ENCODE results near the gene OR1S1.
"Not testable (repeated sequence)": the region's sequence is repeated elsewhere in the genome, so short reads cannot be mapped to it uniquely, and the experiment has no call there.

The OR1S1 gene

GRCh38 chr11:58212420-58212819, at the start of gene OR1S1:
Gene OR1S1 (plus strand): TSS chr11:58212720.
- not testable (repeated sequence) for DNase-seq

- no peak for DNase-seq
Measured at GRCh38 chr11:58164389-58164788, 48.1 kb upstream of the OR1S1 start.

GRCh38 chr11:58164990-58165389, 47.5 kb upstream of the OR1S1 start:
- no peak for DNase-seq

- DNase-seq = no peak
Measured at GRCh38 chr11:58165504-58166106, 46.9 kb upstream of the OR1S1 start.

GRCh38 chr11:58177409-58178054, 35.0 kb upstream of the OR1S1 start:
- no peak for DNase-seq

- no peak for DNase-seq
Measured at GRCh38 chr11:58178444-58178843, 34.1 kb upstream of the OR1S1 start.

- DNase-seq = no peak
Measured at GRCh38 chr11:58179648-58180047, 32.9 kb upstream of the OR1S1 start.

- no peak for DNase-seq
Measured at GRCh38 chr11:58186938-58187337, 25.6 kb upstream of the OR1S1 start.

GRCh38 chr11:58188770-58189169, 23.8 kb upstream of the OR1S1 start, which contains the start of gene OR9Q2:
Gene OR9Q2 (plus strand): TSS chr11:58189070. CDS start chr11:58190491, 1,421 bp downstream.
- DNase-seq = no peak

- no peak for DNase-seq
Measured at GRCh38 chr11:58192229-58192628, 20.3 kb upstream of the OR1S1 start.

GRCh38 chr11:58193391-58193790, 19.1 kb upstream of the OR1S1 start:
- DNase-seq = no peak

GRCh38 chr11:58195939-58196338, 16.6 kb upstream of the OR1S1 start:
- DNase-seq = no peak

- no peak for DNase-seq
Measured at GRCh38 chr11:58199271-58199670, 13.2 kb upstream of the OR1S1 start.

GRCh38 chr11:58204042-58204441, 8.5 kb upstream of the OR1S1 start, which contains the start of gene OR1S2:
Gene OR1S2 (minus strand): TSS chr11:58204142. CDS start chr11:58204142, 0 bp downstream.
- no peak for DNase-seq

- DNase-seq = no peak
Measured at GRCh38 chr11:58216476-58216875, 4.0 kb downstream of the OR1S1 start.

- no peak for DNase-seq
Measured at GRCh38 chr11:58222721-58223120, 10.2 kb downstream of the OR1S1 start.

GRCh38 chr11:58227956-58228615, 15.6 kb downstream of the OR1S1 start:
- DNase-seq = no peak

- no peak for DNase-seq
Measured at GRCh38 chr11:58243954-58244353, 31.4 kb downstream of the OR1S1 start.

- DNase-seq = no peak
Measured at GRCh38 chr11:58254936-58255335, 42.4 kb downstream of the OR1S1 start.

- DNase-seq = no peak
Measured at GRCh38 chr11:58259983-58260382, 47.5 kb downstream of the OR1S1 start.
